ENCODE data around the gene TRIM3.

- TF ChIP-seq POLR2A (IDR thresholded peaks at IDR 0.05) (no peak), POLR2AphosphoS5 (IDR thresholded peaks at IDR 0.05) (no peak), EP300 (IDR thresholded peaks at IDR 0.05) (no peak)
- TF ChIP-seq, protein P1, sequence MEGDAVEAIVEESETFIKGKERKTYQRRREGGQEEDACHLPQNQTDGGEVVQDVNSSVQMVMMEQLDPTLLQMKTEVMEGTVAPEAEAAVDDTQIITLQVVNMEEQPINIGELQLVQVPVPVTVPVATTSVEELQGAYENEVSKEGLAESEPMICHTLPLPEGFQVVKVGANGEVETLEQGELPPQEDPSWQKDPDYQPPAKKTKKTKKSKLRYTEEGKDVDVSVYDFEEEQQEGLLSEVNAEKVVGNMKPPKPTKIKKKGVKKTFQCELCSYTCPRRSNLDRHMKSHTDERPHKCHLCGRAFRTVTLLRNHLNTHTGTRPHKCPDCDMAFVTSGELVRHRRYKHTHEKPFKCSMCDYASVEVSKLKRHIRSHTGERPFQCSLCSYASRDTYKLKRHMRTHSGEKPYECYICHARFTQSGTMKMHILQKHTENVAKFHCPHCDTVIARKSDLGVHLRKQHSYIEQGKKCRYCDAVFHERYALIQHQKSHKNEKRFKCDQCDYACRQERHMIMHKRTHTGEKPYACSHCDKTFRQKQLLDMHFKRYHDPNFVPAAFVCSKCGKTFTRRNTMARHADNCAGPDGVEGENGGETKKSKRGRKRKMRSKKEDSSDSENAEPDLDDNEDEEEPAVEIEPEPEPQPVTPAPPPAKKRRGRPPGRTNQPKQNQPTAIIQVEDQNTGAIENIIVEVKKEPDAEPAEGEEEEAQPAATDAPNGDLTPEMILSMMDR (IDR thresholded peaks at IDR 0.05): no peak
Observed at GRCh38 chr11:6414874-6415328, 58.8 kb downstream of the TRIM3 start.
